HepG2 (cell line): Measurements from ENCODE around the gene PCYOX1L. TPM values are rescaled to one million over a fixed set of nuclear protein-coding genes. Genes with fewer than 3 reads are reported as not detected.

Experiments used
- CCDC6 ChIP-seq: sonication (generic); formaldehyde crosslinking; IDR thresholded peaks from 2 replicates; pipeline ENCODE4 v1.8.1; 2022; ENCODE audit warnings: mild to moderate bottlenecking, missing genetic modification reagents, moderate library complexity
- ELF4 ChIP-seq: sonication (generic); formaldehyde crosslinking; IDR thresholded peaks from 2 replicates; pipeline ENCODE4 v1.5.0; 2020; ENCODE audit warnings: missing genetic modification reagents, mild to moderate bottlenecking, moderate library complexity, borderline replicate concordance
- KLF12 ChIP-seq: sonication (generic); formaldehyde crosslinking; IDR thresholded peaks from 2 replicates; pipeline ENCODE4 v1.4.0; 2020; ENCODE audit warnings: missing genetic modification reagents, borderline replicate concordance
- KLF13 ChIP-seq: sonication (generic); formaldehyde crosslinking; IDR thresholded peaks from 2 replicates; pipeline ENCODE4 v1.4.0; 2020; ENCODE audit warnings: mild to moderate bottlenecking, missing genetic modification reagents
- NKX3-1 ChIP-seq: sonication (generic); formaldehyde crosslinking; IDR thresholded peaks from 2 replicates; pipeline ENCODE4 v1.5.0; 2020; ENCODE audit warnings: missing genetic modification reagents
- PTBP1 ChIP-seq: fragments of 200-400 bp; formaldehyde crosslinking; IDR thresholded peaks from 2 replicates; pipeline ENCODE4 v1.6.1; 2018; ENCODE audit warnings: low read length, low read depth; ENCODE audit not compliant: poor library complexity, severe bottlenecking
- SCMH1 ChIP-seq: sonication (generic); formaldehyde crosslinking; IDR thresholded peaks from 2 replicates; pipeline ENCODE4 v1.9.0; 2021; ENCODE audit warnings: missing genetic modification reagents, mild to moderate bottlenecking, borderline replicate concordance
- TCF7L2 ChIP-seq: IDR thresholded peaks from 2 replicates; pipeline ENCODE4 v1.6.1; 2011; ENCODE audit warnings: mild to moderate bottlenecking, low read depth, low read length, moderate library complexity
- ZBTB1 ChIP-seq: sonication (generic); formaldehyde crosslinking; IDR thresholded peaks from 2 replicates; pipeline ENCODE4 v1.4.0; 2020; ENCODE audit warnings: missing genetic modification reagents, borderline replicate concordance
- ZKSCAN8 ChIP-seq: IDR thresholded peaks from 2 replicates; pipeline ENCODE4 v1.6.1; 2016; ENCODE audit warnings: borderline replicate concordance, missing genetic modification reagents, missing compliant biosample characterization
- ZNF121 ChIP-seq: sonication (generic); formaldehyde crosslinking; IDR thresholded peaks from 2 replicates; pipeline ENCODE4 v1.5.0; 2020; ENCODE audit warnings: mild to moderate bottlenecking, missing genetic modification reagents
- ZNF282 ChIP-seq: fragments of 450-650 bp; IDR thresholded peaks from 2 replicates; pipeline ENCODE4 v1.6.1; 2018; ENCODE audit not compliant: partially characterized antibody
- ZNF432 ChIP-seq: sonication (generic); formaldehyde crosslinking; IDR thresholded peaks from 2 replicates; pipeline ENCODE4 v1.5.0; 2020; ENCODE audit warnings: missing genetic modification reagents, mild to moderate bottlenecking, borderline replicate concordance
- ZNF563 ChIP-seq: sonication (generic); formaldehyde crosslinking; IDR thresholded peaks from 2 replicates; pipeline ENCODE4 v1.8.0; 2022; ENCODE audit warnings: mild to moderate bottlenecking, moderate library complexity, missing genetic modification reagents
- ZNF619 ChIP-seq: sonication (generic); formaldehyde crosslinking; IDR thresholded peaks from 2 replicates; pipeline ENCODE4 v1.4.0; 2020; ENCODE audit warnings: mild to moderate bottlenecking, missing genetic modification reagents
- ZNF7 ChIP-seq: IDR thresholded peaks from 2 replicates; pipeline ENCODE4 v1.6.1; 2016; ENCODE audit warnings: missing biosample characterization, missing genetic modification reagents
- polyA plus RNA-seq, 8 experiments: library from polyadenylated mRNA; depleted of rRNA in 3 of 8; stranded (reverse) in 7 of 8; unstranded in 1 of 8; fragments of >200 nt; fragmentation: Illumina TruSeq in 4 of 8; extraction: Trizol in 4 of 8; gene quantifications; 2 replicates each; pipeline versions ENCODE4 v1.2.1 to v1.2.3, GENCODE V29; 2011 to 2016; ENCODE audit warnings: low read depth in 4 of 8, missing spikeins in 1 of 8, mixed read lengths in 1 of 8; ENCODE audit not compliant: insufficient read depth in 1 of 8
- total RNA-seq, 5 experiments: library from RNA; depleted of rRNA; stranded (reverse); fragments of >200 nt; fragmentation: Illumina TruSeq; extraction: Trizol; gene quantifications; 2 replicates each; pipeline ENCODE4 v1.2.3, GENCODE V29; 2016; ENCODE audit warnings: low read depth in 1 of 5
- TF ChIP-seq, protein P1 (sequence below): sonication (generic); formaldehyde crosslinking; IDR thresholded peaks from 2 replicates; pipeline ENCODE4 v1.8.1; 2023; ENCODE audit warnings: mild to moderate bottlenecking, missing genetic modification reagents
- TF ChIP-seq, protein P2 (sequence below): sonication (generic); formaldehyde crosslinking; IDR thresholded peaks from 2 replicates; pipeline ENCODE4 v1.8.0; 2023; ENCODE audit warnings: mild to moderate bottlenecking, missing genetic modification reagents
- TF ChIP-seq, protein P3 (sequence below): IDR thresholded peaks from 2 replicates; pipeline ENCODE4 v1.6.1; 2012; ENCODE audit warnings: low read depth, low read length, improper control_type of control experiment
- TF ChIP-seq, protein P4 (sequence below): sonication (generic); formaldehyde crosslinking; IDR thresholded peaks from 2 replicates; pipeline ENCODE4 v1.4.0; 2020; ENCODE audit warnings: mild to moderate bottlenecking, missing genetic modification reagents
- TF ChIP-seq, protein P5 (sequence below): sonication (generic); formaldehyde crosslinking; IDR thresholded peaks from 2 replicates; pipeline ENCODE4 v1.9.0; 2022; ENCODE audit warnings: low read depth, missing genetic modification reagents
- TF ChIP-seq, protein P6 (sequence below): sonication (generic); formaldehyde crosslinking; IDR thresholded peaks from 2 replicates; pipeline ENCODE4 v1.5.1; 2020; ENCODE audit warnings: mild to moderate bottlenecking, missing genetic modification reagents, moderate library complexity

The PCYOX1L gene
- total and polyA plus RNA-seq, 2 of the 13 experiments (the other 11 are each of a cell fraction or from before 2014, with no cell fraction given) = 1.00 to 3.7 TPM

DNA sequence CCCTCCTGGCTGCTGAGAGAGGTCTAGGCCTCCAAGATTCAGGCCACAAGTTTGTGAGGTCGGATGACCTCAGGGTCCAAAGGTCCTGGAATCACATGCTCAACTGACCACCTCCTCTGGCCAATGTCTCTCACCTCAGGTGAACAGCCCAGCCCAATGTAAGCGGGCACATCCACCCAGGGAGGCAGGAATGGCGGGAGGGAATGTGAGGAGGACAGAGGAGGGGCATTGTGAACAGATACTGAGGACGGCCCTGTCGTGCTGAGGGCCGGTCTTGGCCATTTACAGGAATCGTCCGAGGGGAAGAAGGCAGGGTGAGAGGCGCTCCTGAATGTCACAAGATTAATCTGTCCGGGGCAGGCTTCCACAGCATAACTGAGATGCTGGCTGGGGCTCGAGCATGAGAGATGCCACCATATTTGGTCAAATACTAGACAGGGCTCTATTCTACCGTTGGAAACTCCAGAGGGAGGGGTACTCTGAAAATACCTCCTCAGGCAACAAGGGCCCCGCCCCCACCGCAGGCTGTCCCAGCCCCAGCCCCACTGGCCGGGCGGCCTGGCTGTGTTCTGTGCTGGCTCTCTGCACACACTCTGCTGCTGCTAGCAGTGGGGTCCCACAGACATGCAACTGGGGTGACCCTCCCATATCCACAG lies 22.7 kb downstream of the PCYOX1L start (continued):
- no peak for TF ChIP-seq PTBP1
- no peak for TF ChIP-seq SCMH1 (CRISPR knock-in tag)
- TF ChIP-seq, protein P1, sequence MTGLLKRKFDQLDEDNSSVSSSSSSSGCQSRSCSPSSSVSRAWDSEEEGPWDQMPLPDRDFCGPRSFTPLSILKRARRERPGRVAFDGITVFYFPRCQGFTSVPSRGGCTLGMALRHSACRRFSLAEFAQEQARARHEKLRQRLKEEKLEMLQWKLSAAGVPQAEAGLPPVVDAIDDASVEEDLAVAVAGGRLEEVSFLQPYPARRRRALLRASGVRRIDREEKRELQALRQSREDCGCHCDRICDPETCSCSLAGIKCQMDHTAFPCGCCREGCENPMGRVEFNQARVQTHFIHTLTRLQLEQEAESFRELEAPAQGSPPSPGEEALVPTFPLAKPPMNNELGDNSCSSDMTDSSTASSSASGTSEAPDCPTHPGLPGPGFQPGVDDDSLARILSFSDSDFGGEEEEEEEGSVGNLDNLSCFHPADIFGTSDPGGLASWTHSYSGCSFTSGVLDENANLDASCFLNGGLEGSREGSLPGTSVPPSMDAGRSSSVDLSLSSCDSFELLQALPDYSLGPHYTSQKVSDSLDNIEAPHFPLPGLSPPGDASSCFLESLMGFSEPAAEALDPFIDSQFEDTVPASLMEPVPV (CRISPR knock-in tag) = 0 out of 2 replicates have a peak, but pooled peaks have one; percentile 65
- TF ChIP-seq ELF4 (CRISPR knock-in tag) = no peak; the same call in 1 of the 2 replicates
- no peak for TF ChIP-seq NKX3-1 (CRISPR knock-in tag)
- TF ChIP-seq ZKSCAN8 (CRISPR knock-in tag) = no peak
- TF ChIP-seq ZNF7 (CRISPR knock-in tag) = no peak
- TF ChIP-seq ZNF432 (CRISPR knock-in tag) = no peak
- TF ChIP-seq CCDC6 (CRISPR knock-in tag) = no peak
- no peak for TF ChIP-seq ZNF121 (CRISPR knock-in tag)
- TF ChIP-seq KLF12 (CRISPR knock-in tag) = no peak
- TF ChIP-seq, protein P2, sequence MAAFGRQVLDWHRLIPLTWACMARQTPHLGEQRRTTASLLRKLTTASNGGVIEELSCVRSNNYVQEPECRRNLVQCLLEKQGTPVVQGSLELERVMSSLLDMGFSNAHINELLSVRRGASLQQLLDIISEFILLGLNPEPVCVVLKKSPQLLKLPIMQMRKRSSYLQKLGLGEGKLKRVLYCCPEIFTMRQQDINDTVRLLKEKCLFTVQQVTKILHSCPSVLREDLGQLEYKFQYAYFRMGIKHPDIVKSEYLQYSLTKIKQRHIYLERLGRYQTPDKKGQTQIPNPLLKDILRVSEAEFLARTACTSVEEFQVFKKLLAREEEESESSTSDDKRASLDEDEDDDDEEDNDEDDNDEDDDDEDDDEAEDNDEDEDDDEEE (CRISPR knock-in tag) = no peak
- TF ChIP-seq, protein P3, sequence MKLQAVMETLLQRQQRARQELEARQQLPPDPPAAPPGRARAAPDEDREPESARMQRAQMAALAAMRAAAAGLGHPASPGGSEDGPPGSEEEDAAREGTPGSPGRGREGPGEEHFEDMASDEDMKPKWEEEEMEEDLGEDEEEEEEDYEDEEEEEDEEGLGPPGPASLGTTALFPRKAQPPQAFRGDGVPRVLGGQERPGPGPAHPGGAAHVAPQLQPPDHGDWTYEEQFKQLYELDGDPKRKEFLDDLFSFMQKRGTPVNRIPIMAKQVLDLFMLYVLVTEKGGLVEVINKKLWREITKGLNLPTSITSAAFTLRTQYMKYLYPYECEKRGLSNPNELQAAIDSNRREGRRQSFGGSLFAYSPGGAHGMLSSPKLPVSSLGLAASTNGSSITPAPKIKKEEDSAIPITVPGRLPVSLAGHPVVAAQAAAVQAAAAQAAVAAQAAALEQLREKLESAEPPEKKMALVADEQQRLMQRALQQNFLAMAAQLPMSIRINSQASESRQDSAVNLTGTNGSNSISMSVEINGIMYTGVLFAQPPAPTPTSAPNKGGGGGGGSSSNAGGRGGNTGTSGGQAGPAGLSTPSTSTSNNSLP = no peak
- no peak for TF ChIP-seq TCF7L2
- TF ChIP-seq, protein P4, sequence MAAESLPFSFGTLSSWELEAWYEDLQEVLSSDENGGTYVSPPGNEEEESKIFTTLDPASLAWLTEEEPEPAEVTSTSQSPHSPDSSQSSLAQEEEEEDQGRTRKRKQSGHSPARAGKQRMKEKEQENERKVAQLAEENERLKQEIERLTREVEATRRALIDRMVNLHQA = no peak
- TF ChIP-seq, protein P5, sequence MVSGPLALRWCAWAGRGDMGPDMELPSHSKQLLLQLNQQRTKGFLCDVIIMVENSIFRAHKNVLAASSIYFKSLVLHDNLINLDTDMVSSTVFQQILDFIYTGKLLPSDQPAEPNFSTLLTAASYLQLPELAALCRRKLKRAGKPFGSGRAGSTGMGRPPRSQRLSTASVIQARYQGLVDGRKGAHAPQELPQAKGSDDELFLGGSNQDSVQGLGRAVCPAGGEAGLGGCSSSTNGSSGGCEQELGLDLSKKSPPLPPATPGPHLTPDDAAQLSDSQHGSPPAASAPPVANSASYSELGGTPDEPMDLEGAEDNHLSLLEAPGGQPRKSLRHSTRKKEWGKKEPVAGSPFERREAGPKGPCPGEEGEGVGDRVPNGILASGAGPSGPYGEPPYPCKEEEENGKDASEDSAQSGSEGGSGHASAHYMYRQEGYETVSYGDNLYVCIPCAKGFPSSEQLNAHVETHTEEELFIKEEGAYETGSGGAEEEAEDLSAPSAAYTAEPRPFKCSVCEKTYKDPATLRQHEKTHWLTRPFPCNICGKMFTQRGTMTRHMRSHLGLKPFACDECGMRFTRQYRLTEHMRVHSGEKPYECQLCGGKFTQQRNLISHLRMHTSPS = 0 out of 2 replicates have a peak, but pooled peaks have one; percentile 21
- TF ChIP-seq ZNF619 (CRISPR knock-in tag) = no peak
- TF ChIP-seq ZNF563 (CRISPR knock-in tag) = no peak
- no peak for TF ChIP-seq KLF13
- TF ChIP-seq ZNF282 = no peak
- TF ChIP-seq, protein P6, sequence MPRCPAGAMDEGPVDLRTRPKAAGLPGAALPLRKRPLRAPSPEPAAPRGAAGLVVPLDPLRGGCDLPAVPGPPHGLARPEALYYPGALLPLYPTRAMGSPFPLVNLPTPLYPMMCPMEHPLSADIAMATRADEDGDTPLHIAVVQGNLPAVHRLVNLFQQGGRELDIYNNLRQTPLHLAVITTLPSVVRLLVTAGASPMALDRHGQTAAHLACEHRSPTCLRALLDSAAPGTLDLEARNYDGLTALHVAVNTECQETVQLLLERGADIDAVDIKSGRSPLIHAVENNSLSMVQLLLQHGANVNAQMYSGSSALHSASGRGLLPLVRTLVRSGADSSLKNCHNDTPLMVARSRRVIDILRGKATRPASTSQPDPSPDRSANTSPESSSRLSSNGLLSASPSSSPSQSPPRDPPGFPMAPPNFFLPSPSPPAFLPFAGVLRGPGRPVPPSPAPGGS (CRISPR knock-in tag) = peak; percentile 27; the same call in 1 of the 2 replicates
- TF ChIP-seq ZBTB1 = no peak
